ACC112 (cell line): Measurements from ENCODE around the gene MMP17.
"Not testable (repeated sequence)": the region's sequence is repeated elsewhere in the genome, so short reads cannot be mapped to it uniquely, and the experiment has no call there.

Experiments
- H2AFZ ChIP-seq: fragments of 200-600 bp; sonication (generic); one replicate; pipeline ENCODE4 v1.6.0; 2017; ENCODE audit warnings: antibody characterized with exemption, low read length; ENCODE audit not compliant: unreplicated experiment
- H3K27ac ChIP-seq: fragments of 200-600 bp; sonication (generic); 2 replicates; pipeline ENCODE4 v1.5.1; 2014; ENCODE audit warnings: low read depth, mild to moderate bottlenecking, antibody characterized with exemption, low read length, moderate library complexity
- H3K27me3 ChIP-seq: fragments of 200-600 bp; sonication (generic); 2 replicates; pipeline ENCODE4 v1.6.1; 2014; ENCODE audit warnings: mild to moderate bottlenecking, antibody characterized with exemption, low read length, moderate library complexity, mixed read lengths; ENCODE audit not compliant: insufficient read depth
- H3K36me3 ChIP-seq: fragments of 200-600 bp; sonication (generic); 2 replicates; pipeline ENCODE4 v1.6.1; 2016; ENCODE audit warnings: mild to moderate bottlenecking, antibody characterized with exemption, low read length, moderate library complexity, mixed read lengths; ENCODE audit not compliant: insufficient read depth
- H3K4me1 ChIP-seq: fragments of 200-600 bp; sonication (generic); one replicate; pipeline ENCODE4 v1.6.1; 2016; ENCODE audit warnings: low read length, mixed read lengths; ENCODE audit not compliant: insufficient read depth, unreplicated experiment, control insufficient read depth
- H3K4me3 ChIP-seq: fragments of 200-600 bp; sonication (generic); 2 replicates; pipeline ENCODE4 v1.5.1; 2014; ENCODE audit warnings: mild to moderate bottlenecking, low read depth, low read length
- H3K79me2 ChIP-seq: fragments of 200-600 bp; sonication (generic); one replicate; pipeline ENCODE4 v1.6.0; 2016; ENCODE audit warnings: low read length; ENCODE audit not compliant: control insufficient read depth, unreplicated experiment, insufficient read depth

The MMP17 gene

GRCh38 chr12:131800594-131801135 lies 27.5 kb upstream of the MMP17 start:
- peaks cover 5% of the 10 kb centered on the region for H3K4me1 ChIP-seq
- no peak overlapping the region for H3K27ac ChIP-seq
- no peaks in the 10 kb centered on the region for H3K27me3 ChIP-seq
- peaks cover 5% of the 10 kb centered on the region; the same call in 1 of the 2 replicates for H3K36me3 ChIP-seq
- no peak overlapping the region for H3K4me3 ChIP-seq
- no peaks in the 10 kb centered on the region for H3K79me2 ChIP-seq
- H2AFZ ChIP-seq, result no peak overlapping the region

DNA sequence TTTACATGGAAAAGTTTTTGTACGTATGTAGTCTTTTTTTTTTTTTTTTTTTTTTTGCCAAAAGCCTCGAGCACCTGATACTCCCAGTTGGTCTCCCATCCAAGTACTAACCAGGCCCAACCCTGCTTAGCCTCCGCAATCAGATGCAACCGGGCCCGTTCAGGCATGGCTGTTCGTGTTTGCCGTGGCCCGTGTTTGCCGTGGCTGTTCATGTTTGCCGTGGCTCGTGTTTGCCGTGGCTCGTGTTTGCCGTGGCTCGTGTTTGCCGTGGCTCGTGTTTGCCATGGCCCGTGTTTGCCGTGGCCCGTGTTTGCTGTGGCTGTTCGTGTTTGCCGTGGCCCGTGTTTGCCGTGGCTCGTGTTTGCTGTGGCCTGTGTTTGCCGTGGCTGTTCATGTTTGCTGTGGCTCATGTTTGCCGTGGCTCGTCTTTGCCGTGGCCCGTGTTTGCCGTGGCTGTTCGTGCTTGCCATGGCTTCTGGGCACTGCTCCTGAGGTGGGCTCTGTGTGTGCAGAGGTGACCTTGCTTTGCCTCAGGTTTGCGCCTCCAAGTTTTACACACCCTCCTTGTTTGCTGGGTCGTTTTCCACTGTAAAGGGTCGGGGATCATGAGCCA lies 26.8 kb upstream of the MMP17 start:
- Histone ChIP-seq H3K27me3 (no peaks in the 10 kb centered on the region), H2AFZ (no peak overlapping the region), H3K4me3 (no peak overlapping the region), H3K79me2 (no peaks in the 10 kb centered on the region), H3K4me1 (peaks cover 5% of the 10 kb centered on the region), H3K27ac (no peak overlapping the region), H3K36me3 (peaks cover 5% of the 10 kb centered on the region; the same call in 1 of the 2 replicates)

DNA sequence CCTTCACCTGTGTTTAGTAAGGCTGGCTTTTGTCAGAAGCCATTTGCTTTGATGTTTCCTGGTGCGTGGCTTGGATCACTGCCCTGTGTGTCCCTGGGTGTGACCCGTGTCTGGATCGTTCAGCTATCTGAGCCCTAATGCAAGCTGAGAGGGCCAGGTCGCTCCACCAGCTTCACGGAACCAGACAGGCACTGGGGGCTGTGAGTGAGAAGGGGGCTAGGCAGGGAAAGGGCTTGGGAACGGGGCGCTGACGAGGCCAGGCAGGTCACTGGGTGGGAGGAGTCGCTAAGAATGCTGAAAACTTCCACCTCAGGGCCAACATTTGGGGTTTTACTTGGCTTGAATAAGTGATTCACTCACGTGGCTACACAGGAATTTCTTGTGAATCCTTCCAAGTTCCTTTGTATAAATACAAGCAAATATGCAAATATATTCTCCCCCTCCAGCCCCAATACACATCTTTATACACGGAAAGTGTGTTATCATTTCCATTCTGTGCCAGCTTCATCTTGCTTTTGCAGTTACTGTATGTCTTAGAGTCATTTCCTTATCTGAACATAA lies 24.2 kb upstream of the MMP17 start:
- peaks cover 5% of the 10 kb centered on the region; the same call in 1 of the 2 replicates for H3K36me3 ChIP-seq
- H2AFZ ChIP-seq, result no peak overlapping the region
- peaks cover 5% of the 10 kb centered on the region for H3K4me1 ChIP-seq
- H3K79me2 ChIP-seq, result no peaks in the 10 kb centered on the region
- H3K4me3 ChIP-seq, result no peak overlapping the region; the same call in 1 of the 2 replicates
- no peaks in the 10 kb centered on the region for H3K27me3 ChIP-seq
- no peak overlapping the region for H3K27ac ChIP-seq

DNA sequence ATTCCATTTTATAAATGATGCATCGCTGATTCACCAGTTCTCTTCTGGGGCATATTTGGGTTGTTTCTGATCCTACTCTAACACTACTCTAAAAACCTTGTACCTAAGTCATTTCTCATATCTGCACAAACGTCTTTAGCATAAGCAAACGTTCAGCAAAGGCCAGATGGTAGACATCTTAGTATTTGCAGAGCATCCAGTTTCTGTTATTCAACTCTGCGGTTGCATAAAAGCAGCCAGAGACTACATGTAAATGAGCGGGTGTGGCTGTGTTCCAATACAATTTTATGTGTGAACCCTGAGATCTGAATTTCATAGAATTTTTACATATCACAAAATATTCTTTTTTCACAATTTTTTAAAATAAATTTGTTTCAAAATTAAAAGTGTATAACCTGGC lies 22.8 kb upstream of the MMP17 start:
- H3K36me3 ChIP-seq, result peaks cover 5% of the 10 kb centered on the region; the same call in 1 of the 2 replicates
- H3K4me3 ChIP-seq, result no peak overlapping the region
- H3K4me1 ChIP-seq, result peaks cover 5% of the 10 kb centered on the region

DNA sequence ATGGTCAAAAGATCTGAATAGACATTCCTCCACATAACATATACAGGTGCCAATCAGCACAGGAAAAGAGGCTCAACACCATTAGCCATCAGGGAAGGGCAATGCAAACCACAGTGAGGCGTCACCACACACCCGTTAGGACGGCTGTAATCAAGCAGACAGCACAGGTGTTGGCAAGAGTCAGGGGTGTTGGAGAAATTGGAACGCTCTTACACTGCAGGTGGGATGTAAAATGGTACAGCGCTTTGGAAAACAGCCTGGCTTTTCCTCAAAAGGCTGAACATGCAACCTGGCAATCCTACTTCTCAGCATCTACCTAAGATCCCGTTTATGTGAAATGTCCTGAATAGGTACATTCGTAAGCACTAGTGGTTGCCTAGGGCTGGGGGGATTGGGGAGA lies 21.5 kb upstream of the MMP17 start:
- peaks cover 5% of the 10 kb centered on the region for H3K4me1 ChIP-seq
- H3K27me3 ChIP-seq, result peaks cover 4% of the 10 kb centered on the region; the same call in 1 of the 2 replicates
- no peak overlapping the region for H2AFZ ChIP-seq
- H3K27ac ChIP-seq, result no peak overlapping the region
- H3K4me3 ChIP-seq, result no peak overlapping the region
- H3K36me3 ChIP-seq, result peaks cover 3% of the 10 kb centered on the region; the same call in 1 of the 2 replicates
- no peaks in the 10 kb centered on the region for H3K79me2 ChIP-seq

More for the DNA sequence above, 22.8 kb upstream of the MMP17 start:
- H3K27ac ChIP-seq, result no peak overlapping the region
- no peaks in the 10 kb centered on the region for H3K79me2 ChIP-seq
- H3K27me3 ChIP-seq, result no peaks in the 10 kb centered on the region
- no peak overlapping the region for H2AFZ ChIP-seq

DNA sequence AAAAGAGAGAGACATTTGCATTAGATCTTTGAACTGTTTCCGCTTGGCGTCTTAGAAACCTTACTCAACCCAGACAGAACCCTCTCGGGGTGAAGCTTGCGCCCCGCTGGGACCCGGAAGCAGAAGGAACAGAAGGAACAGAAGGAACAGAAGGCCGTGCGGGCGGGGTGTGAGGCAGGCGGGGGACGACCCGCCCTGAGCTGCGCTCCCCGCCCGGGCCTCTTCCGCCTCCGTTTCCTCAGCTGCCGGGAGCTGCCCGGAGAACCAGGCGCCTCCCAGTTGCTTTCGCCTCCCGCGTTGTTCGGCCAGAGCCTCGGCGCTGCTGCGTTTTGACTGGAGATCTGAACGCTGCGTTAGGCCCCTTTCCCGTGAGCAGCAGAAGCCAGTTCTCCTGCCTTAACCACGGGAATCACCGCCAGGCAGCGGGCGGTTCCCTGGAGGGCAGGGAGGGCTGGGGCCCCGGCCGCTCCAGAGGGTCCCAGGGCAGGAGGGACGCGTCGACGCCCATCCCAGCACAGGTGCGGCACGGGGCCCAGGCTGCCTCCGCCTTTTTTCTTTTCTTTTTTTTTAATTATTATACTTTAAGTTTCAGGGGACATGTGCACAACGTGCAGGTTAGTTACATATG lies 19.3 kb upstream of the MMP17 start:
- Histone ChIP-seq H3K4me3 (no peak overlapping the region), H3K79me2 (no peaks in the 10 kb centered on the region), H3K27ac (no peak overlapping the region), H3K27me3 (peaks cover 4% of the 10 kb centered on the region; the same call in 1 of the 2 replicates), H3K4me1 (peaks cover 4% of the 10 kb centered on the region), H2AFZ (no peak overlapping the region), H3K36me3 (no peaks in the 10 kb centered on the region)

DNA sequence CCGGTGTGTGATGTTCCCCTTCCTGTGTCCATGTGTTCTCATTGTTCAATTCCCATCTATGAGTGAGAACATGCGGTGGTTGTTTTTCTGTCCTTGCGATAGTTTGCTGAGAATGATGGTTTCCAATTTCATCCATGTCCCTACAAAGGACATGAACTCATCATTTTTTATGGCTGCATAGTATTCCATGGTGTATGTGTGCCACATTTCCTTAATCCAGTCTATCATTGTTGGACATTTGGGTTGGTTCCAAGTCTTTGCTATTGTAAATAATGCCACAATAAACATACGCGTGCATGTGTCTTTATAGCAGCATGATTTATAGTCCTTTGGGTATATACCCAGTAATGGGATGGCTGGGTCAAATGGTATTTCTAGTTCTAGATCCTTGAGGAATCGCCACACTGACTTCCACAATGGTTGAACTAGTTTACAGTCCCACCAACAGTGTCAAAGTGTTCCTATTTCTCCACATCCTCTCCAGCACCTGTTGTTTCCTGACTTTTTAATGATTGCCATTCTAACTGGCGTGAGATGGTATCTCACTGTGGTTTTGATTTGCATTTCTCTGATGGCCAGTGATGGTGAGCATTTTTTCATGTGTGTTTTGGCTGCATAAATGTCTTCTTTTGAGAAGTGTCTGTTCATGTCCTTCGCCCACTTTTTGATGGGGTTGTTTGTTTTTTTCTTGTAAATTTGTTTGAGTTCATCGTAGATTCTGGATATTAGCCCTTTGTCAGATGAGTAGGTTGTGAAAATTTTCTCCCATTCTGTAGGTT lies 18.5 kb upstream of the MMP17 start:
- not testable (repeated sequence) for H3K4me1 ChIP-seq, H3K79me2 ChIP-seq, H3K27ac ChIP-seq, H3K27me3 ChIP-seq, H3K36me3 ChIP-seq, H2AFZ ChIP-seq, H3K4me3 ChIP-seq

- H3K27me3 ChIP-seq, result peaks cover 4% of the 10 kb centered on the region; the same call in 1 of the 2 replicates
- no peaks in the 10 kb centered on the region for H3K79me2 ChIP-seq
- no peak overlapping the region for H3K4me3 ChIP-seq
- H2AFZ ChIP-seq, result no peak overlapping the region
- no peak overlapping the region for H3K27ac ChIP-seq
- H3K4me1 ChIP-seq, result no peaks in the 10 kb centered on the region
- no peaks in the 10 kb centered on the region for H3K36me3 ChIP-seq
These were observed 17.5 kb upstream of the MMP17 start for GRCh38 chr12:131810726-131811125.

DNA sequence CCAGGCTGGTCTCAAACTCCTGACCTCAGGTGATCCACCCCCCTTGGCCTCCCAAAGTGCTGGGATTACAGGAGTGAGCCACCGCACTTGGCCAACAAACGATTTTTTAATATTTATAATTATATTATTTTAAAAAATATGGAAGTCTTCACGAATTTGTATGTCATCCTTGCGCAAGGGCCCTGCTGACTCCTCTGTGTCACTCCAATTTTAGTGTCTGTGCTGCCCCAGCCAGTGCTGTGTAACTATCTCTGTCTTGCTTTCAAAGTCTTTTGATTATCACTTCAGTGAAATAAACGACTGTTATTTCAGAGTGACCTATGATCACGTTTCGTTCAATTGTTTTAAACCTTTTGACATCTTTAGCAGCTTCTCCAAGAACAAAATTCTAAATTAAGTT lies 13.1 kb upstream of the MMP17 start:
- Histone ChIP-seq H3K27me3 (peaks cover 4% of the 10 kb centered on the region; the same call in 1 of the 2 replicates), H3K27ac (no peak overlapping the region)

DNA sequence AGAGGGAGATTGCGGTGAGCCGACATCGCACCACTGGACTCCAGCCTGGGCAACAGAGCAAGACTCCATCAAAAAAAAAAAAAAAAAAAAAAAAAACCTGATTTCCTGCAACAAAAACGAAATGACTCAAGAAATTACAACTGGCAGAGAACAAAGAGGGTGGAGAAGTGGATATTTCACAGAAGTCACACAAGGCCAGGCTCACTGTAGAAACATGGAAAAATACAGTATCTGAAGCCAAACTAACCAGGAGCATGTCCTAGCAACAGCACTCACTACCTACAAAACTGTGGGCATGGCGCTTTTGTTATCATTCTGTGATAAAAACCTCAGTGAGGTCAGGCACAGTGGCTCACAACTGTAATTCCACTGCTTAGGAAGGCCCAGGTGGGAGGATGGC lies 11.7 kb upstream of the MMP17 start:
- Histone ChIP-seq H3K36me3 (no peaks in the 10 kb centered on the region), H3K4me3 (no peak overlapping the region), H2AFZ (no peak overlapping the region), H3K27ac (no peak overlapping the region), H3K27me3 (no peaks in the 10 kb centered on the region), H3K4me1 (no peaks in the 10 kb centered on the region), H3K79me2 (no peaks in the 10 kb centered on the region)

More for the DNA sequence above, 13.1 kb upstream of the MMP17 start:
- Histone ChIP-seq H3K4me1 (no peaks in the 10 kb centered on the region), H3K79me2 (no peaks in the 10 kb centered on the region), H2AFZ (no peak overlapping the region), H3K36me3 (no peaks in the 10 kb centered on the region), H3K4me3 (no peak overlapping the region)
